ENCODE measurements around the gene BRINP3.

Gene BRINP3

DNA sequence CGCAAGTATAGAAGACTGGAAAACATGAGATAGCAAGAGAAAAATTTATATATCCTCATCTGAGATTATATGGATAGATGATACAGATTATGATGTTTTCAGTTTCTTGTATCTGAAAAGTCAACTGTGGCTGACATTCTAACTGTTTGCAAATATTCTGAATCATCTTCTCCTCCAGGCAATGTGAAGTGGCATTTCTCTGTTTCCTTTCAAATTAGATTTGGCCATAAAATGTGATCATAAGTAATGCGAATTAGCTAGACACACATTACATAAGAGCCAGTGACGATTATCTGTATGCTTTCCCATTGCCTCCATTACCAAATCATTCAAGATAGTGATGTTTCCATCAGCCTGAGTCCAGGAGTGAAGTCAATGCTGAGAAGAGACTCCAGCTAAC, 265.2 kb downstream of the BRINP3 start:
- no peak for TF ChIP-seq EP300 (IDR thresholded peaks at IDR 0.05; ENCODE audit: borderline replicate concordance)
- no peak for TF ChIP-seq NFIC (IDR thresholded peaks at IDR 0.05)
- no peak for TF ChIP-seq CREB1 (IDR thresholded peaks at IDR 0.05; ENCODE audit: low read depth)
- TF ChIP-seq TEAD4 (IDR thresholded peaks at IDR 0.05): no peak
- TF ChIP-seq RAD21 (IDR thresholded peaks at IDR 0.05; ENCODE audit: low read depth): no peak
- TF ChIP-seq, protein P1, sequence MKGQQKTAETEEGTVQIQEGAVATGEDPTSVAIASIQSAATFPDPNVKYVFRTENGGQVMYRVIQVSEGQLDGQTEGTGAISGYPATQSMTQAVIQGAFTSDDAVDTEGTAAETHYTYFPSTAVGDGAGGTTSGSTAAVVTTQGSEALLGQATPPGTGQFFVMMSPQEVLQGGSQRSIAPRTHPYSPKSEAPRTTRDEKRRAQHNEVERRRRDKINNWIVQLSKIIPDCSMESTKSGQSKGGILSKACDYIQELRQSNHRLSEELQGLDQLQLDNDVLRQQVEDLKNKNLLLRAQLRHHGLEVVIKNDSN (IDR thresholded peaks at IDR 0.05): no peak
- TF ChIP-seq, protein P2, sequence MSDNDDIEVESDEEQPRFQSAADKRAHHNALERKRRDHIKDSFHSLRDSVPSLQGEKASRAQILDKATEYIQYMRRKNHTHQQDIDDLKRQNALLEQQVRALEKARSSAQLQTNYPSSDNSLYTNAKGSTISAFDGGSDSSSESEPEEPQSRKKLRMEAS (IDR thresholded peaks at IDR 0.05): no peak
- TF ChIP-seq TCF12 (IDR thresholded peaks at IDR 0.05; ENCODE audit: low read depth): no peak
- no peak for TF ChIP-seq YY1 (IDR thresholded peaks at IDR 0.05; ENCODE audit: low read depth)
- TF ChIP-seq ZBTB7A (IDR thresholded peaks at IDR 0.05; ENCODE audit: low read depth): no peak
- no peak for TF ChIP-seq FOXM1 (IDR thresholded peaks at IDR 0.05; ENCODE audit: borderline replicate concordance, low read depth)
- TF ChIP-seq, protein P3, sequence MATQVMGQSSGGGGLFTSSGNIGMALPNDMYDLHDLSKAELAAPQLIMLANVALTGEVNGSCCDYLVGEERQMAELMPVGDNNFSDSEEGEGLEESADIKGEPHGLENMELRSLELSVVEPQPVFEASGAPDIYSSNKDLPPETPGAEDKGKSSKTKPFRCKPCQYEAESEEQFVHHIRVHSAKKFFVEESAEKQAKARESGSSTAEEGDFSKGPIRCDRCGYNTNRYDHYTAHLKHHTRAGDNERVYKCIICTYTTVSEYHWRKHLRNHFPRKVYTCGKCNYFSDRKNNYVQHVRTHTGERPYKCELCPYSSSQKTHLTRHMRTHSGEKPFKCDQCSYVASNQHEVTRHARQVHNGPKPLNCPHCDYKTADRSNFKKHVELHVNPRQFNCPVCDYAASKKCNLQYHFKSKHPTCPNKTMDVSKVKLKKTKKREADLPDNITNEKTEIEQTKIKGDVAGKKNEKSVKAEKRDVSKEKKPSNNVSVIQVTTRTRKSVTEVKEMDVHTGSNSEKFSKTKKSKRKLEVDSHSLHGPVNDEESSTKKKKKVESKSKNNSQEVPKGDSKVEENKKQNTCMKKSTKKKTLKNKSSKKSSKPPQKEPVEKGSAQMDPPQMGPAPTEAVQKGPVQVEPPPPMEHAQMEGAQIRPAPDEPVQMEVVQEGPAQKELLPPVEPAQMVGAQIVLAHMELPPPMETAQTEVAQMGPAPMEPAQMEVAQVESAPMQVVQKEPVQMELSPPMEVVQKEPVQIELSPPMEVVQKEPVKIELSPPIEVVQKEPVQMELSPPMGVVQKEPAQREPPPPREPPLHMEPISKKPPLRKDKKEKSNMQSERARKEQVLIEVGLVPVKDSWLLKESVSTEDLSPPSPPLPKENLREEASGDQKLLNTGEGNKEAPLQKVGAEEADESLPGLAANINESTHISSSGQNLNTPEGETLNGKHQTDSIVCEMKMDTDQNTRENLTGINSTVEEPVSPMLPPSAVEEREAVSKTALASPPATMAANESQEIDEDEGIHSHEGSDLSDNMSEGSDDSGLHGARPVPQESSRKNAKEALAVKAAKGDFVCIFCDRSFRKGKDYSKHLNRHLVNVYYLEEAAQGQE (IDR thresholded peaks at IDR 0.05; ENCODE audit: low read depth): no peak
- no peak for TF ChIP-seq TAF1 (IDR thresholded peaks at IDR 0.05; ENCODE audit: low read depth)
- TF ChIP-seq EGR1 (IDR thresholded peaks at IDR 0.05): no peak
- no peak for TF ChIP-seq CEBPB (IDR thresholded peaks at IDR 0.05)

DNA sequence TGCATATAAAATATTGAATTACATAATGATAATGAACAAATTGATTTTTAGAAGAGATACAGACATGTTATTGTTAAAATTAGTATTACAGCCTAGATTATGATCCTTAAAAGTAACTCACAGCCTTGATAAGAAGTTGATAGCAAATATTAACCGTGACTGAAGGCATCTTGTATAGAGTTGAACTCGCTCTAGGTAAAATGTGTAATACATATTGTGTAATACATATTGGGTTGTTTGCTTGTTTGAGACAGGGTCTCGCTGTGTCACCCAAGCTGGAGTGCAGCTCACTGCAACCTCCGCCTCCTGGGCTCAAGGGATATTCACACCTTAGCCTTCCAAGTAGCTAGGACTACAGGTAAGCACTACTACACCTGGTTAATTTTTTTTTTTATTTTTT, 269.9 kb downstream of the BRINP3 start:
- TF ChIP-seq ZBTB7A (IDR thresholded peaks at IDR 0.05; ENCODE audit: low read depth) (no peak), RAD21 (IDR thresholded peaks at IDR 0.05; ENCODE audit: low read depth) (no peak), EGR1 (IDR thresholded peaks at IDR 0.05) (no peak), CEBPB (IDR thresholded peaks at IDR 0.05) (no peak)

DNA sequence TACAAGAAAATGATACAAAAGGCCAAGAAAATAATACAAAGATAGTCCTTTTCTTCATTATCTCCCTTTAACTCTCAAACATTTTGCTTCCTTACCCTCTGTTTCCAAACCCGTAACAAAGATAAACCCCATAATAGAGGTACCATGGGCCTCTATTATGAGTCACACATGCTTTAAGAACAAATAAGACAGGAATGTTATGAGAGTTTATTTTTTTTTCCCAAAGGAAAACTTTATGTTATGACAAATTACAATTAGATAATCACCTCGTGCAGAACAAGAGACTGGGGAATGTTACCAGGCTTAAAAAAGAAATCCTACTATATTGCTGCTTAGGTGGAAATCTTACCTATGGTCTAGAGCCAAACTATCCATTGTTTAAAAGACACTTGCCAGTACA, 272.0 kb downstream of the BRINP3 start:
- TF ChIP-seq FOXM1 (IDR thresholded peaks at IDR 0.05; ENCODE audit: borderline replicate concordance, low read depth): no peak
- TF ChIP-seq NFIC (IDR thresholded peaks at IDR 0.05): no peak
- TF ChIP-seq, protein P2 (IDR thresholded peaks at IDR 0.05): no peak
- no peak for TF ChIP-seq RAD21 (IDR thresholded peaks at IDR 0.05; ENCODE audit: low read depth)
- no peak for TF ChIP-seq TCF12 (IDR thresholded peaks at IDR 0.05; ENCODE audit: low read depth)
- TF ChIP-seq, protein P1 (IDR thresholded peaks at IDR 0.05): no peak
- TF ChIP-seq YY1 (IDR thresholded peaks at IDR 0.05; ENCODE audit: low read depth): no peak
- TF ChIP-seq, protein P3 (IDR thresholded peaks at IDR 0.05; ENCODE audit: low read depth): no peak
- no peak for TF ChIP-seq EGR1 (IDR thresholded peaks at IDR 0.05)
- TF ChIP-seq TAF1 (IDR thresholded peaks at IDR 0.05; ENCODE audit: low read depth): no peak
- no peak for TF ChIP-seq TEAD4 (IDR thresholded peaks at IDR 0.05)
- TF ChIP-seq ZBTB7A (IDR thresholded peaks at IDR 0.05; ENCODE audit: low read depth): no peak
- no peak for TF ChIP-seq EP300 (IDR thresholded peaks at IDR 0.05; ENCODE audit: borderline replicate concordance)
- TF ChIP-seq CEBPB (IDR thresholded peaks at IDR 0.05): no peak
- no peak for TF ChIP-seq CREB1 (IDR thresholded peaks at IDR 0.05; ENCODE audit: low read depth)

DNA sequence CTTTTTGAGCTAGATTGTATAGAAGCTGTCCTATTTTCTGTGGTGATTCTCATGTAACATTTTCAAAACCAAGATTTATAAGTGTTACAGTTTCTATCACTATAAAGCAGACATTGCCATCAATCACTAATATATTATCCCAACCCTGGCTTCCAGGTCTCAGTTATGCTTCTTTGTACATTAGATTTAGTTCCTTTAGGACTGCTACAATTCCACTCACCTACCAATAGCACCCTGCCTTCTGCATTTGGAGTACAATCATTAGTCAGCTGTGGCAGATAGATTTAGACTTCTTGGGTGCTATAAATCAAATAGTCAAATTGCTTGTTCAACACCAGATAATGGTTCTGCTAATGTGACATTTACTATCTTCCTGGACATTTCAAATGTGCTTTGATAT, 281.6 kb downstream of the BRINP3 start:
- TF ChIP-seq TCF12 (IDR thresholded peaks at IDR 0.05; ENCODE audit: low read depth): no peak
- no peak for TF ChIP-seq NFIC (IDR thresholded peaks at IDR 0.05)
- no peak for TF ChIP-seq YY1 (IDR thresholded peaks at IDR 0.05; ENCODE audit: low read depth)
- no peak for TF ChIP-seq FOXM1 (IDR thresholded peaks at IDR 0.05; ENCODE audit: borderline replicate concordance, low read depth)
- TF ChIP-seq, protein P1 (IDR thresholded peaks at IDR 0.05): no peak
- TF ChIP-seq EP300 (IDR thresholded peaks at IDR 0.05; ENCODE audit: borderline replicate concordance): no peak
- no peak for TF ChIP-seq TAF1 (IDR thresholded peaks at IDR 0.05; ENCODE audit: low read depth)
- TF ChIP-seq RAD21 (IDR thresholded peaks at IDR 0.05; ENCODE audit: low read depth): no peak
- TF ChIP-seq, protein P3 (IDR thresholded peaks at IDR 0.05; ENCODE audit: low read depth): no peak
- no peak for TF ChIP-seq EGR1 (IDR thresholded peaks at IDR 0.05)
- TF ChIP-seq, protein P2 (IDR thresholded peaks at IDR 0.05): no peak
- TF ChIP-seq TEAD4 (IDR thresholded peaks at IDR 0.05): no peak
- no peak for TF ChIP-seq ZBTB7A (IDR thresholded peaks at IDR 0.05; ENCODE audit: low read depth)
- TF ChIP-seq CREB1 (IDR thresholded peaks at IDR 0.05; ENCODE audit: low read depth): no peak
- no peak for TF ChIP-seq CEBPB (IDR thresholded peaks at IDR 0.05)

All from Ishikawa (cell line).